Choroid plexus epithelial cell (primary cell): Measurements from ENCODE around the gene ERCC3.
"Not testable (repeated sequence)": the region's sequence is repeated elsewhere in the genome, so short reads cannot be mapped to it uniquely, and the experiment has no call there.

Experiments used
- DNase-seq: peaks from one replicate; pipeline ENCODE4 v3.0.0-alpha.2; 2010; ENCODE audit warnings: low read depth
- H3K4me3 ChIP-seq: 2 replicates; pipeline ENCODE4 v1.5.1; 2011; ENCODE audit warnings: low read depth, mild to moderate bottlenecking, control low read depth, low read length, moderate library complexity
- TF ChIP-seq, protein P1 (sequence below): conservative IDR thresholded peaks from 2 replicates; pipeline ENCODE4 v1.5.1; 2011; ENCODE audit warnings: low read depth, mild to moderate bottlenecking, control low read depth, inconsistent platforms, low read length, moderate library complexity

Gene ERCC3

DNA sequence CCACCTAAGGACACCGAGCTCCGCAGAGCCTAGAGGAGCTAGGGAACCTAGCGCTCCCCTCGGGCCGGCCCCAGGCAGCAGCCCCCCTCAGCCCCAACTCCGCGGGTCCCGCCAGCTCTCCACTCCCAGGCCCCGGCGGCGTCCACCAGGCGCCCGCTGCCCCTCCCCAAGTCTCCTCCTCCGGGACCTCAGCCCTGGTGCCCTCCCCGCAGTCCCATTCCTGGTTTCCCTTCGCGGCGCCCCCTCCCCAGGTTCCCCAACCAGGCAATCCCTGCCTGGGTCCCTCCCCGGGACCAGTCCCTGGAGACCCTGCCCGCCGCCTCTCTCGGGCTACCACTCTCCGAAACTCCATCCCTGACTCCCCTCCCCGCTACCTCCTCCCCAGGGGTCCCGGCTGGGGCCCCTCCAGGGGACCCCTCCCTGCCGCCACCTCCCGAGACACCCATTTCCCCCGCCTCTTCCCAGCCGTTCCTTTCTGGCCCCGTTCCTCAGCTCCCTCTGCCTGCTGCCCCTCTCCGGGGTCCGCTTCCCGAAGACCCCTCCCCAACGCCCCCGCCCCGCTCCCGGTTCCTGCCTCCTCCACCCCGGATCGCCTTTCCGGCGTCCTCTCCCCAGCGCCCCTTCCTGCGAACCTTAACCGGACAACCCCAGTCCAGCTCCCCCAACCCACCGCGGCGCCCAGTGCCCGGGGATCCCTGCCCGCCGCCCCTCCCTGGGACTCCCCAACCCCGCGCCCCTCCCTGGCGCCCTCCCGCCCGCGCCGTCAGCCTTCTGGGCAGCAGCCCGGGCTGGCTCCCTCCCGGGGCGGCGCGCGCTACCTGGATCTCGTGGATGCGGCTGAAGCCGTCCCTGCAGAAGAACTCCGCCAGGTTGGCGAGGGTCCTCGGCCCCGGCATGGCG is 74.5 kb downstream of the ERCC3 start:
- peak overlapping the region; percentile 53 for H3K4me3 ChIP-seq
- TF ChIP-seq, protein P1, sequence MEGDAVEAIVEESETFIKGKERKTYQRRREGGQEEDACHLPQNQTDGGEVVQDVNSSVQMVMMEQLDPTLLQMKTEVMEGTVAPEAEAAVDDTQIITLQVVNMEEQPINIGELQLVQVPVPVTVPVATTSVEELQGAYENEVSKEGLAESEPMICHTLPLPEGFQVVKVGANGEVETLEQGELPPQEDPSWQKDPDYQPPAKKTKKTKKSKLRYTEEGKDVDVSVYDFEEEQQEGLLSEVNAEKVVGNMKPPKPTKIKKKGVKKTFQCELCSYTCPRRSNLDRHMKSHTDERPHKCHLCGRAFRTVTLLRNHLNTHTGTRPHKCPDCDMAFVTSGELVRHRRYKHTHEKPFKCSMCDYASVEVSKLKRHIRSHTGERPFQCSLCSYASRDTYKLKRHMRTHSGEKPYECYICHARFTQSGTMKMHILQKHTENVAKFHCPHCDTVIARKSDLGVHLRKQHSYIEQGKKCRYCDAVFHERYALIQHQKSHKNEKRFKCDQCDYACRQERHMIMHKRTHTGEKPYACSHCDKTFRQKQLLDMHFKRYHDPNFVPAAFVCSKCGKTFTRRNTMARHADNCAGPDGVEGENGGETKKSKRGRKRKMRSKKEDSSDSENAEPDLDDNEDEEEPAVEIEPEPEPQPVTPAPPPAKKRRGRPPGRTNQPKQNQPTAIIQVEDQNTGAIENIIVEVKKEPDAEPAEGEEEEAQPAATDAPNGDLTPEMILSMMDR = no peak
- DNase-seq = peak; percentile 4

DNA sequence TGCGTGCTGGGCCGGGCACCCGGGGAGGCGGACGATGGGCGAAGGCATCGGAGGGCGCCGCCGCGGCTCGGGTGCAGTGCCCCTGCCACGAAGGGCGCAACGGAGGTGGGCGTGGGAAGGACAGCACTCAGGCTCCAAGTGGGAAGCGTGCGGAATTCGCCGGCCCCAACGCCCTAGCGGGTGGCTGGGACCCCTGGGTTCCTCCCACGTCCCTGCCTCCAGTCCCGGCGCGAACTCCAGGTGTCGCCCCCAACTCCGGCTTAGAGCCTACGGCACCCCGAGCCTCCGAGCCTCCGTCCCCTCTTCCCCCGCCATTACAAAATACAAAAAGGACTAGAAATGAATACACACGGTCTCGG is 75.2 kb downstream of the ERCC3 start:
- H3K4me3 ChIP-seq = peak overlapping the region; percentile 53
- DNase-seq = no peak
- TF ChIP-seq, protein P1 = no peak

DNA sequence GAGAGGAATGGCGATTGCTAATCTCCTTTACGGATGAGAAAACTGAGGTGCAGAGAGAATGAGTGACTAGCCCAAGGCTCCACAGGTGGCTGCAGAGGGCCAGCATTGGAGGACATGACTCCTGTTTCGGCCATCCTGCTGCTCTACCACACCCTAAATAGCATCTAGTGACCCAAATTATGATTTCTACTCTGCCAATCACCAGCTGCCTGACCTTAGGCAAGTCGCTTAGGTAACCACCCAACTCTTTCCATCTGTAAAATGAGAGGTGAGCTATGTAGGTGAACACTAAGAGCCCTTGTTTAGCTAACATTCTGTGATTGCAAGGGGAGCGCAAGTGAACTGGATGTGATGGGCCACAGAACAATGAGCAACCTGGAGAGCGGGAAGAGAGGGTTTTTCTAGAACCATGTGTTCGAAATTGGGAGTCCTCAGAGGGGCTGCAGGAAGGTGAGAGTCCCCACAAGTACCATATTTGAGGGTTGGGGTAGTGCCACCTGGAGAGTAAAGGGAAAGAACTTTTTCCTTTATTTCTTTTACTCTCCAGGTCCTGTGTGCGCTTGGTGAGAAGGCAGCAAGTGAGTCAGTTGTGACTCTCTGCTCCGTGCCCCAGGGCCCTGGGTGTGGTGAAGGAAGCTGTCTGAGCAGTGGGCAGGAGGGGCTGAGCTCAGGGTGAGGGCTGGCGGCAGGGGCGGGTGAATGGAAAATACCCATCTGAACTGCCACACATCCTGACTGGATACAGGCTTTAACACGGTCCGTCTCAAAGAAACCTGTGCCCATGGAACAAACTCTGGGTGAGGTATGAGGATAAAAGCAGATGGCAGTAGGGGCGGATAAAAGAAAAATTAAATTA is 76.2 kb downstream of the ERCC3 start:
- TF ChIP-seq, protein P1 = no peak
- H3K4me3 ChIP-seq = no peak overlapping the region
- DNase-seq = no peak

DNA sequence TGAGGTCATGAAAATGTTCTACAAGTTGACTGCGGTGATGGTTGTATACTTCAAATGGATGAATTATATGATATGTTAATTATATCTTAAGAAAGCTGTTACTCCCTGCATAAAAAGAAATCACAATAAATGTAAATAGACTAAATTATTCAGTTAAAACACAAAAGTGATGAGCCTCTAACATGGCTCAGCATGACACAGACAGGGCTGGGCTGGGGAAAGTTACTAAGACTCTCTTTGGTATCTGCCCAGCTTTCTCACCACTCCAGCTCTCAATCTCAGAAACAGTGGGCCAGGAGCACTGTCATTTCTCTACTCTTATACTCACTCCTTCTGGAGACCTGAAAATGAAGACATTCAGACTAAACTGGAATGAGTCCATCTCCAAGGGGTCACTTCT is 77.4 kb downstream of the ERCC3 start:
- H3K4me3 ChIP-seq = no peak overlapping the region
- TF ChIP-seq, protein P1 = no peak
- DNase-seq = no peak

DNA sequence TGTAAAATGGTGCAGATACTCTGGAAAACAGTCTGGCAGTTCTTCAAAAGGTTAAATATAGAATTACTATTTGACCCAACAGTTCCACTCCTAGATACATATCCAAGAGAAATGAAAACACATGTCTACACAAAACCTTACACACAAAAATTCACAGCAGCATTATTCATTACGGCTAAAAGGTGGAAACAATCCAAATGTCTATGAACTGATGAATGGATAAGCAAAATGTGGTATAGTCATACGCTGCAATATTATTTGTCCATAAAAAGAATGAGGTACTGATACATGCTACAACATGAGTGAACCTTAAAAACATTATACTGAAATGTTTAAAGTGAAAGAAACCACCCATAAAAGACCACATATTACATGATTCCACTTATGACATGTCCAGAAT is 77.8 kb downstream of the ERCC3 start:
- no peak for DNase-seq
- H3K4me3 ChIP-seq = no peak overlapping the region
- TF ChIP-seq, protein P1 = no peak

DNA sequence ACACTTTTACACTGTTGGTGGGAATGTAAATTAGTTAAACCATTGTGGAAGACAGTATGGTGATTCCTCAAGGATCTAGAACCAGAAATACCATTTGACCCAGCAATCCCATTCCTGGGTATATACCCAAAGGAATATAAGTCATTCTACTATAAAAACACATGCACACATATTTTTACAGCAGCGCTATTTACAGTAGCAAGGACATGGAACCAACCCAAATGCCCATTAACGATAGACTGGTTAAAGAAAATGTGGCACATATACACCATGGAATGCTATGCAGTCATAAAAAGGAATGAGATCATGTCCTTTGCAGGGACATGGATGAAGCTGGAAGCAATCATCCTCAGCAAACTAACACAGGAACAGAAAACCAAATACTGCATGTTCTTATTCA is 79.7 kb downstream of the ERCC3 start:
- not testable (repeated sequence) for DNase-seq, H3K4me3 ChIP-seq

DNA sequence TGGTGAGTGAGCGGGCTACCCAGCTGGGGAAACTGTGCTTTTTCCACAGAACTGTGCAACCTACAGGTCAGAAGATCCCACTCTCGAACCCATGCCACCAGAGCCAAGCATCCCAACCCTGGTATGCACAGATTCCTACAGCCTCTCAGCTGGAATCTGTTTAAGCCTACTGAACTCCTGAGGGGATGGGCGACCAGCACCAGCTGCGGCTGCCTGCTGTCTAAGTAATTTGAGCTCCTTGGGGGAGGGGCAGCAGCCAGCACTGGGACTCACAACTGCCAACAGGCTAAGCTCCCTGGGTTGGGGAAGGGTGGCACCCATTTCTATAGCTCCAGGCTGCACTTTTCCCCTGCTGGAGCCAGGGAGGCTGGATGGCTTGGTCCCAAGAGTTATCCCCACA is 85.6 kb downstream of the ERCC3 start:
- DNase-seq = peak; percentile 44

More for the DNA sequence above, 85.6 kb downstream of the ERCC3 start:
- TF ChIP-seq, protein P1 = no peak
- H3K4me3 ChIP-seq = no peak overlapping the region
